Skeletal muscle satellite cell (primary cell): ENCODE results near the gene MGMT.

Experiments
- H3K27me3 ChIP-seq: 2 replicates; pipeline ENCODE4 v1.7.0; 2013; ENCODE audit warnings: low read length; ENCODE audit not compliant: control insufficient read depth, insufficient read depth
- H3K36me3 ChIP-seq: 2 replicates; pipeline ENCODE4 v1.7.0; 2013; ENCODE audit warnings: mild to moderate bottlenecking, control low read depth, low read length; ENCODE audit not compliant: insufficient read depth
- H3K4me1 ChIP-seq: 2 replicates; pipeline ENCODE4 v1.7.0; 2013; ENCODE audit warnings: low read length; ENCODE audit not compliant: control insufficient read depth, insufficient read depth
- H3K4me2 ChIP-seq: 2 replicates; pipeline ENCODE4 v1.7.0; 2013; ENCODE audit warnings: mild to moderate bottlenecking, low read length
- H3K4me3 ChIP-seq: 2 replicates; pipeline ENCODE4 v1.7.0; 2013; ENCODE audit warnings: low read length
- H3K9ac ChIP-seq: 2 replicates; pipeline ENCODE4 v1.7.0; 2013; ENCODE audit warnings: mild to moderate bottlenecking, low read depth, low read length, moderate library complexity
- H3K9me3 ChIP-seq: replicated peaks from 2 replicates; pipeline ENCODE4 v1.7.0; 2013; ENCODE audit warnings: mild to moderate bottlenecking, control low read depth, low read length

Gene MGMT

DNA sequence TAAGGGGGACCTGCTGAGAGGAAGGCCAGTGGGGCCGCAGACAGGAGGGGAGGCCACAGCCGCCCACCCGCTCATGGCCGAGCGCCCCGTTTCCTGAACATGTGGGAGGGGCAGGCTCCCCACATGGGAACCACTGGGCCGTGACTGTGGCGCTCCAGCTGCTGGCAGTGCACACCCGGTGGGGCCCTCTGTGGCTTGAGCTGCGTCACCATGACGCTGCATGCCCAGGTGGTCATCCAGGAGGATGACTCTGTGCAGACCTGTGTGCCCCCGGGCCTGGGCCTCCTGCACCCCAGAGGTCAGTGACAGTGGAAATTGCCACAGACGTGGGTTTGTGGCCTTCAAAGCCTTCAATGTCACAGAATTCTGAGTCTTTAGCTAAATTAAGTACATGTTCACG is 85.1 kb downstream of the MGMT start:
- Histone ChIP-seq H3K4me3 (no peak overlapping the region), H3K9me3 (no peaks in the 10 kb centered on the region), H3K27me3 (no peaks in the 10 kb centered on the region), H3K9ac (no peak overlapping the region), H3K36me3 (no peaks in the 10 kb centered on the region), H3K4me1 (no peaks in the 10 kb centered on the region), H3K4me2 (no peak overlapping the region)

DNA sequence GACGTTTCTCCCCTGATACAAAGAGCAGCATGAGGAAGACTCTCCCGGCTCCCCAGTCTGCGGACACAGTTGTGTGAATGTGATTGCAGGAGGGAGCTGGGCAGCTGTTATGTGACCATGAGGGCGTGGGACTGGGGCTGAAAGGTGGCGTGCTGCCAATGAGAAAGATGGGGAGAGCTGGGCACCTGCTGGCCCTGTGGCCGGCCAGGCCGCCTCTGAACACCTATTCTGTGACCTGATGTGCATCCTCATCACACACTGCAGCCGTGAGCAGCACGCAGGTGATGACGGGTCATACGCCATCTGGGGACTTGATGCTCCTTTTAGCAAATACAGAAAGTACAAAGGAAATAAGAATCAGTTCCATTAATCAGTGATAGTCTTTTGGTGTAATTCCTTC is 86.9 kb downstream of the MGMT start:
- Histone ChIP-seq H3K4me1 (no peaks in the 10 kb centered on the region), H3K9me3 (no peaks in the 10 kb centered on the region), H3K9ac (no peak overlapping the region), H3K4me2 (no peak overlapping the region), H3K4me3 (no peak overlapping the region), H3K36me3 (no peaks in the 10 kb centered on the region), H3K27me3 (no peaks in the 10 kb centered on the region)

DNA sequence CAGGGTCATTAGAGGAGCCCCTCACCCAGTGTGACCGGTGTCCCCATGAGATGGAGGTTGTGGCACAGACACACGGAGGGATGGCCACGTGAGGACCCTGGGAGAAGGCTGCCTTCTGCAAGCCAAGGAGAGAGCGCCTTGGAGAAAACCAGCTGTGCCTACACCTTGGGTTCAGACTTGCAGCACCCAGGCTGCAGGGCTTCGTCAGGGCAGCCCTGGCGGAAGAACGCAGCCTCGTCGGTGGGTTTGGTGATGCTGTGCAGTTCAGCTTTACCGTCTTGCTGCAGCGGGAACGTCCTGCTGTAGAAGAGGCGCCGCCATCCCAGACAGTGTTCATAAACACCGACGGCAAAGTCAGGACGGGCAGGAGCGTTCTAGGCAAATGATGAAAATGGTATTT is 89.3 kb downstream of the MGMT start:
- Histone ChIP-seq H3K9ac (no peak overlapping the region), H3K27me3 (no peaks in the 10 kb centered on the region)

DNA sequence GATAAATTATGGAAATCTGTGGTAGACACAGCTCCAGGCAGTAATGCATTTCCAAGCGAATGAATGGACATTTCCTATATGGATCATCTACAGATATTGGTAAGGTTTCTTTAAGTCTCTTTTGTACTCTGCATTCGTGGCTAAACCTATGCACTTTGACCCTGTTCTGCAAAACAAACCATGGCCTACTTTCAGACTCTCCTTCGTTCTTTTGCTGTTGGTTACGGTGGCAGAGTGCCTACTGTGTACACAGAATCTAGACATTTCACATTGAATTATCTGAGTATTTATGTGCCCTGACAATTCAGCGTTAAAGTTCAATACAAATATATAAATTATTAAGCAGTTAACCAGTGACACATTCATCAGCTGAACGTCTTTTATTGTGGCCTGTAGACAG is 93.3 kb downstream of the MGMT start:
- Histone ChIP-seq H3K9ac (no peak overlapping the region), H3K4me1 (no peaks in the 10 kb centered on the region), H3K27me3 (no peaks in the 10 kb centered on the region), H3K4me3 (no peak overlapping the region), H3K9me3 (no peaks in the 10 kb centered on the region), H3K4me2 (no peak overlapping the region), H3K36me3 (no peaks in the 10 kb centered on the region)

More for the DNA sequence above, 89.3 kb downstream of the MGMT start:
- Histone ChIP-seq H3K4me2 (no peak overlapping the region), H3K36me3 (no peaks in the 10 kb centered on the region), H3K4me3 (no peak overlapping the region), H3K9me3 (no peaks in the 10 kb centered on the region), H3K4me1 (no peaks in the 10 kb centered on the region)

DNA sequence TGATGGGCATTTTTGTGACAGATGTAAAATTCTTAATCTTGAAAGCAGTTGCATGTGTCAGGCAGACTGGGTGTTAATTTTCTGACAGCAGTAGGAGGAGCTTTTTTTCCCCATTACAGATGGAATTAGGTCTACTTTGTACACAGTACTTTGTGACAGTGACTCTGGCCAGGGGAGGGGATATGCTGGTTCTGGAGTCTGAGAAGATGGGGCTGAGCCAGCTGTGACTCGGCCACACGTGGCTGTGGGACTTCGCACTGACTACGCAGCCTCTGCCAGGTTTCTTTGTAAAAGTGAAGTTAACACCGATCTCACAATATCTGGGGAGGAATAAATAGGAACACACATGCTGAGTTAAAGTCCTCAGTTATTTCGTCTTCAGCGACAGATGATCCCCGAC is 95.4 kb downstream of the MGMT start:
- H3K36me3 ChIP-seq = no peaks in the 10 kb centered on the region
- no peak overlapping the region for H3K9ac ChIP-seq
- H3K4me3 ChIP-seq = no peak overlapping the region
- no peaks in the 10 kb centered on the region for H3K4me1 ChIP-seq
- H3K9me3 ChIP-seq = no peaks in the 10 kb centered on the region
- no peak overlapping the region for H3K4me2 ChIP-seq
- no peaks in the 10 kb centered on the region for H3K27me3 ChIP-seq

DNA sequence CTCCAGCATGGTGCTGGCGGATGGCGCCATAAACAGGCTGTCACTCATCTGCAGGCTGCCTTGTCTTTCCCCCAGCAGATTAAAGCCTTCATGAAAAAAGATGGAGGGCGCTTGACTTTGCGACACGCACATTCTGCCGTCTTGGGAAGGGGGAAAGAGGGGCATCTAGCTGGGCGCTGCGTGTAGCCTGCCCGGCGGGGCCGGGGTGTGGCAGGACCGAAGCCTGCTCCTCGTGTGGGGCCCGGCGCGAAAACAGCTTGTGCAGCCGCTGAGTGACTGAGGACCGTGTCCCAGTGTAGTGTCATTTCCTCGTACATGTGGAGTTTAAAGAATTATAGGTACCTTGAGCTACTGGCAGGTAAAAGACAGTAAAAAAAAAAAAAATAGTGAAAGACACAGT is 97.9 kb downstream of the MGMT start:
- no peaks in the 10 kb centered on the region for H3K9me3 ChIP-seq
- no peaks in the 10 kb centered on the region for H3K4me1 ChIP-seq

DNA sequence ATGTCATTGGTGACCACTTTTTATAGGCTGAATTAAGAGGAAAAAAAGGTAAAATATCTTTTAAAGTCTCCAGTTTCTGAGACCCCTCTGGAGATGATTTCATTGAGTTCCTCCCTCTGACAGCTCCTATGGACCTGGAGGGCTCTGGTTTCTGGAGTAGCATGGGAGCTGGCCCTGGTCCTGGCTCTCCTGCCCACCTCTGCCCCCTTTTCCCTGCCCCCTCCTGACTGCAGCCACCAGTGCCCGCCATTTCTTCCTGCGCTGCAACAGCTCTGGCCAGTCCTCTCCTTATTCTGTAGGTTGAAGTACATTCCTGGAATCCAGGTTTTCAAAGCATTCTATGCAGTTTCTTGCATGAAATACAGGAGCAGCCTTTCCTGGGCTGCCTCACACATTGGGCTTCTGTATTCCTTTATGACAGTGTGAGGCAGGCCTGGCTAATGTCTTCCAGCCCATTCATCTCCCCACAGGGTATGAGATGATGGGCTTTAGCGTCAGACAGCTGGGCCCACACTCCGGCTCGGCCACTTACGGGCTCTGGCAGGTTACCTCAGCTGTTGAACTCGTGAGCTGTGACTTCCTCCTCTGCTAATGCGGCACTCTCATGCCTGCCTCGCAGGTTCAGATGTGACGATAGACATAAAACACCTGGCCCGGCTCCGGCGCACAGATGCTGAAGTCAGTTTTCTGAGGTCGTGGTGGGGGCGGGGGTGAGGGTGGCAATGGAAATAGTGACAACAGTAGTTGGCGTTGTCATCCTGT is 101.7 kb downstream of the MGMT start:
- Histone ChIP-seq H3K4me1 (no peaks in the 10 kb centered on the region), H3K4me3 (no peak overlapping the region), H3K4me2 (no peak overlapping the region), H3K9ac (no peak overlapping the region), H3K9me3 (no peaks in the 10 kb centered on the region), H3K36me3 (no peaks in the 10 kb centered on the region), H3K27me3 (no peaks in the 10 kb centered on the region)

More for the DNA sequence above, 97.9 kb downstream of the MGMT start:
- no peak overlapping the region for H3K4me3 ChIP-seq
- no peaks in the 10 kb centered on the region for H3K36me3 ChIP-seq
- H3K4me2 ChIP-seq = no peak overlapping the region
- H3K27me3 ChIP-seq = no peaks in the 10 kb centered on the region
- no peak overlapping the region for H3K9ac ChIP-seq

DNA sequence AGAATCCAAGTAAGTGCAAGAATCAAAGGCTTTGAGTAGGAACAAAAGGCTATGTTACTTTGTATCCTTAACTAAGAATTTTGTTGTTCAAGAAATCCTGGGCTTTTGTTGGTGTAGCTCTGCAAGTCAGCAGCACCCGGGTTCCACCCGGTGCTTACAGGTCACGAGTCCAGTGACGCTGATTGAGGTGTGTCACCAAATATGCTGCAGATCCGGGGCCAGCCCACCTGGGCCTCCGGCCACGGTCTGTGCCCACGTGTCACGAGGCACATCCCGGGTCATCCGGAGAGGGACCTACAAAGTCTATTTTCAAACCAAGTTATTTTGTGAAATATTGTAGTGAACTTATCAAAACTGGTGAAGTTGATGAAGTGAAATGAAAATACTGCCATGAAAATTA is 103.1 kb downstream of the MGMT start:
- no peak overlapping the region for H3K4me2 ChIP-seq
- no peak overlapping the region for H3K4me3 ChIP-seq
- H3K4me1 ChIP-seq = no peaks in the 10 kb centered on the region
- H3K27me3 ChIP-seq = no peaks in the 10 kb centered on the region
- no peaks in the 10 kb centered on the region for H3K9me3 ChIP-seq
- no peak overlapping the region for H3K9ac ChIP-seq
- H3K36me3 ChIP-seq = no peaks in the 10 kb centered on the region

DNA sequence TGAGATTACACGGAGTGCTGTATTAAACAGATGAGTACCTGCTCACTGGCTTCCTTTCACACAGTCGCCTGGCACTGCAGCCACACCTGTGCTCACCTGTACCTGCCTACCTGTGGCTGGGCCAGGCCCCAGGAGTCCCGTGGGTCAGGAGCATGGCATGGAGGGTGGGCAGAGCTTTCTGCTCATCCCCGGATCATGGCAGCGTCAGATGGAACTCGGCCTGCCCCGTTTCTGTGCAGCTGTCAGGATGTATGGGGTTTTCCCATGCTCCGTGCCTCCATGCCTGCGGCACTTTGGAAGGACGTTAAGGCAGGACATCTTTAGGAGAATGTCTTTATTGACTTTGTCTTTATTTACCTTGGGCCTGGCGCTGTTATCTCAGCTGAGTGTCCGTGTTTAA is 112.2 kb downstream of the MGMT start:
- Histone ChIP-seq H3K9me3 (no peaks in the 10 kb centered on the region), H3K4me3 (no peak overlapping the region), H3K4me2 (no peak overlapping the region), H3K9ac (no peak overlapping the region), H3K4me1 (no peaks in the 10 kb centered on the region), H3K36me3 (no peaks in the 10 kb centered on the region), H3K27me3 (no peaks in the 10 kb centered on the region)

DNA sequence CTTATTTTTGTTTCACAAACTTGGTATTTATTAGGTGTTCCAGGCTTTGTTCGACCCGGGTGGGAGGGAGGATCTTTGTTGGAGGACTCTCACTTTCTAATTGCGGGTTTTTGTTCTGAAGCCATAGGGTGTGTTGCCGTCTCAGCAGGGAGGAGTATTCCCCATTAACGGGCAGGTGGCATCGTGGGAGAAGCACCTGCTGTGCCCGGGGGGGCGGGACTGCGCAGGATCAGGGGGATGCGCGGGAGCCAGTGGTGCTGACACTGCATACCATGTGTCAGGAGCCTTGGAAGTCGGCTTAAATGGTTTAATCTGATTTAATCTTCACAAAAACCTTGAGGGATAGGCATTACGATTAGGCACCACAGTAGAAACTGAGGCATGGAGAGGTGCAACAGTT is 113.0 kb downstream of the MGMT start:
- no peaks in the 10 kb centered on the region for H3K27me3 ChIP-seq
- no peak overlapping the region for H3K4me2 ChIP-seq
- H3K36me3 ChIP-seq = no peaks in the 10 kb centered on the region
- H3K4me1 ChIP-seq = no peaks in the 10 kb centered on the region
- H3K9ac ChIP-seq = no peak overlapping the region
- H3K4me3 ChIP-seq = no peak overlapping the region
- H3K9me3 ChIP-seq = no peaks in the 10 kb centered on the region

DNA sequence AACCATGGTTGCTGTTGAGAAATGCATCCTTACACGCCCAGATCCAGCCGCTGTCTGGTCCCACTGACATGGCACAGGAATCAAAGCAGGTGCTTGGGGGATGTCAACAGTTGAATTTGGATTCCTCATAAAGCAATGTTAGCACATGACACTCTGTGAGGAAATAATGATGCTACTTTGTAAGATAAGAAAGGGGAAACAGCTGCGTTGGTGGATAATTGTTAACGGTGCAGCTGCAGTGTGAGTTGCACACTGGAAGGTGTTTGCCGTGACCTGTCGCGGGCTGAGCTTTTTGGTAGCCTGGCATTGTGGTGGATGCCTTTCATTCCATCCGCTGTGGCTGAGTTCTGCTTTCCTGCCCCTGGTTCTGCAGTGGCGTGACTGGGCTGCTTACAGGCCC is 113.9 kb downstream of the MGMT start:
- no peaks in the 10 kb centered on the region for H3K27me3 ChIP-seq
- no peaks in the 10 kb centered on the region for H3K36me3 ChIP-seq
- H3K9ac ChIP-seq = no peak overlapping the region
- no peaks in the 10 kb centered on the region for H3K4me1 ChIP-seq
- H3K4me3 ChIP-seq = no peak overlapping the region
- no peak overlapping the region for H3K4me2 ChIP-seq
- H3K9me3 ChIP-seq = no peaks in the 10 kb centered on the region

DNA sequence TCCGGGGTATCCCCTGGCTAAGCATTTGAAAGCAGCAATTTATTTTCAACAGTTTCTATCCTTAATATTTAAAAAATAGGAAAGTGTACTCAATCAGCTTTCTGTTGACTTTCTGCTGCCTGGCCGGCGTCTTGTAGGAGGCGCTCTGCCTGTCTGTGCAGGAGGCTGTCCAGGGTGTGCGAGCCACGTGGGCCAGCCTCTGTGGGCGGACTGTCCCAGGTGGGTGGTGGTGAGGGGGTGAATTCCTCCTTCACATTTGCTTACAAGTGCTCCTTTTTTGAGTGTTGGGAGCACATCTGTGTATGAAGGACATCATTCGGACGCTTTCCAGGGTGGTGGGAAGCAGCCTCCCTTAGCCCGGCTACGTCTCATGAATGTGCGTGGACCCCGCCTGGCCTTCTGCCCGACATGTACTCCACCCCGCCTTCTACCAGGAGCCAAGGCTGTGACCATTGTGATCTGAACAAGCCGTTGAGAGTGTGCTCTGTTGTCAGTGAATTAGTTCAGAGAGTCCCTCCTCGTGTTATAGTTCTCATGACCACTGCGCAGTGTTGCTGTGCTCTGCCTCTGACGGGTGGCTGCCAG is 114.9 kb downstream of the MGMT start:
- H3K4me1 ChIP-seq = no peaks in the 10 kb centered on the region
- no peak overlapping the region for H3K9ac ChIP-seq
- H3K9me3 ChIP-seq = peaks cover 6% of the 10 kb centered on the region
- no peaks in the 10 kb centered on the region for H3K27me3 ChIP-seq
- H3K4me3 ChIP-seq = no peak overlapping the region
- H3K4me2 ChIP-seq = no peak overlapping the region
- no peaks in the 10 kb centered on the region for H3K36me3 ChIP-seq
